ENCODE measurements around the gene HESX1. TPM values are rescaled to one million over a fixed set of nuclear protein-coding genes. Genes with fewer than 3 reads are reported as not detected.

HESX1 gene
- total RNA-seq, 1 donor = 2.2 TPM

GRCh38 chr3:57150113-57150581 is 49.6 kb downstream of the HESX1 start:
- DNase-seq (ENCODE audit: low read depth in 2 of 3, low spot score in 2 of 3) = no peak

Other genes with a start within 250 kb of the HESX1 start
- under 0.01 TPM for gene SPATA12, start 139.3 kb downstream of the HESX1 start, total RNA-seq
- gene IL17RD, start 34.6 kb downstream of the HESX1 start, total RNA-seq = 0.27 TPM
- 36.9 TPM for gene APPL1, start 27.8 kb upstream of the HESX1 start, total RNA-seq
- not detected for gene ASB14, start 92.7 kb upstream of the HESX1 start, total RNA-seq